Stomach (tissue), 9 donors: ENCODE measurements around the gene ELL2. TPM values are rescaled to one million over a fixed set of nuclear protein-coding genes. Genes with fewer than 3 reads are reported as not detected.
A peak's percentile ranks its signal among the peaks of the same experiment; 100 is the strongest.

ENCODE experiments used
- DNase-seq, 2 donors: peaks; one replicate each; pipeline versions ENCODE4 v3.0.0 to v3.0.0-alpha.2; 2013 to 2019
- H3K27ac ChIP-seq, 5 donors: fragments of 200-600 bp in 4 of 5; sonication (generic) in 4 of 5; one replicate each; pipeline ENCODE4 v1.5.1; 2013 to 2019; ENCODE audit warnings: mild to moderate bottlenecking in 1 of 5, moderate library complexity in 1 of 5
- H3K27me3 ChIP-seq, 3 donors: fragments of 200-600 bp; sonication (generic); one replicate each; pipeline ENCODE4 v1.5.1; 2017 to 2019; ENCODE audit warnings: mixed run types in 1 of 3
- H3K36me3 ChIP-seq, 4 donors: fragments of 200-600 bp; sonication (generic); 1 replicate in 3 of 4; 2 replicates in 1 of 4; pipeline ENCODE4 v1.5.1; 2016 to 2019
- H3K4me1 ChIP-seq, 4 donors: fragments of 200-600 bp; sonication (generic); one replicate each; pipeline ENCODE4 v1.5.1; 2016 to 2019
- H3K4me3 ChIP-seq, 4 donors: fragments of 200-600 bp; sonication (generic) in 3 of 4; one replicate each; pipeline ENCODE4 v1.5.1; 2016 to 2019; ENCODE audit warnings: mild to moderate bottlenecking in 1 of 4
- H3K9me3 ChIP-seq, 4 donors: fragments of 200-600 bp; sonication (generic); one replicate each; pipeline ENCODE4 v1.5.1; 2016 to 2019
- EP300 ChIP-seq: sonication (generic); formaldehyde crosslinking; IDR thresholded peaks from one replicate; pipeline ENCODE4 v1.6.1; 2017; ENCODE audit warnings: antibody characterized with exemption
- POLR2A ChIP-seq, 4 donors: fragments of 450-650 bp; IDR thresholded peaks; one replicate each; pipeline ENCODE4 v1.6.1; 2016; ENCODE audit warnings: antibody characterized with exemption in 4 of 4, control low read depth in 2 of 4, mild to moderate bottlenecking in 1 of 4, moderate library complexity in 1 of 4
- POLR2AphosphoS5 ChIP-seq, 3 donors: sonication (generic); formaldehyde crosslinking; IDR thresholded peaks; one replicate each; pipeline ENCODE4 v1.6.1; 2016; ENCODE audit warnings: antibody characterized with exemption in 3 of 3
- WGBS, 5 donors: extraction: QIAGEN DNeasy Blood & Tissue Kit in 3 of 5; methylation state at CpG; one replicate each; pipeline versions ENCODE4 v1.1.5 to v1.1.7; 2013 to 2018; 5-methylcytosine and 5-hydroxymethylcytosine counted together
- intact Hi-C: fragments of 100-400 bp; cut with DNase I; formaldehyde crosslinking; loops from one replicate; pipeline ENCODE4 v1.15.1; 2023; ENCODE audit warnings: low total_unique reads
- polyA plus RNA-seq, 3 donors: library from polyadenylated mRNA; stranded (reverse); fragments of 200-250 nt; gene quantifications; one replicate each; pipeline ENCODE4 v1.2.3, GENCODE V29; 2013
- total RNA-seq, 5 donors: library from RNA; depleted of rRNA; stranded (reverse); fragments of >200 nt; gene quantifications; one replicate each; pipeline versions ENCODE4 v1.1.0 to v1.2.3, GENCODE V29; 2014 to 2016
- TF ChIP-seq, protein P1 (sequence below), 7 experiments: fragments of 450-650 bp in 4 of 7; fragments of 200-600 bp in 3 of 7; sonication (generic) in 3 of 7; IDR thresholded peaks; one replicate each; pipeline ENCODE4 v1.5.1; 2016 to 2019; ENCODE audit warnings: antibody characterized with exemption in 7 of 7, control low read depth in 2 of 7, mild to moderate bottlenecking in 1 of 7
- donor health status: healthy with polysubstance abuse.
- donor health status: Bipolar disorder and iron deficiency.
- donor health status: healthy.

ELL2 gene
- total and polyA plus RNA-seq, 8 donors: 24.7 to 279 (median 98.0) TPM

DNA sequence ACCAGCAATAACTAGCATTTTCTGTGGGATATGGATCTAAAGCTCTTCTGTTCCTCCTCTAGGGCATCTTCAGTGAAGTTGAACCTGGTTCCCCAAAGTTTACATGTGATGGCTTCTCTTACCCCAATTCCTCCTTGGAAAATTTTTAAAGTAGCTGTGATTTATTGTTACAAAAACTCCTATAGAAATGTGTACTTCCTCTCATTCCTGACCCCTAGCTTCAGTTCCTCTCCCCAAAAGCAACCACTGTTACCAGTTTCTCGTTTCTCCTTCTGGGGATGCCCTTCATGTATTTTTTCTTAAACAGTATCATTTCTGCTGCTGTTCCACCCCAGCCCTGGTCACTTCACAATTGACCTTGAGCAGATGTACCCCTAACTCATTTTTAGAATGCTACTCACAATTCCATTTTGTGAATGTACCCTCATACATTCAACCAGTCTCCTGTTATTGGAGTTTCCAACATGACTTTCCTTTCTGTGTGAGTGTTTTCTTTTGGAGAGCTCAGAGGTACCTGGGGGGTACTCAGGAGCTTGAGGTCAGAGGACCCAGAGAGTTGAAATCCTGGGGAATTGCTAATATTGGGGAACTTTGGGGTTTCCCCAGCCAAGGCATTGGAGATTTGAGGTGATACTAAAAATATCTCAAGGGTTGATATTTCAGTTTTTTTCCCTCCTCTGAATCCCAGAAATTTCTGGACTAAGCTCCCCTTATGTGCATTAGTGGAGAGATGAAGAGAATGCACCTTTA, 120.5 kb downstream of the ELL2 start:
- H3K27me3 ChIP-seq: no peaks in the 10 kb centered on the region
- H3K36me3 ChIP-seq: no peaks in the 10 kb centered on the region
- intact Hi-C loops: loop anchor here (10.0 kb wide), 2 partner anchors 56 to 196 kb away; partner anchors contain the start of gene RFESD
- no peak for DNase-seq
- H3K4me3 ChIP-seq: no peak overlapping the region
- H3K4me1 ChIP-seq: peaks cover 16 to 73% (median 34%) of the 10 kb centered on the region in 4 donors
- TF ChIP-seq POLR2AphosphoS5 (IDR thresholded peaks at IDR 0.05) (no peak), POLR2A (IDR thresholded peaks at IDR 0.05) (no peak), EP300 (no peak)
- TF ChIP-seq, protein P1, sequence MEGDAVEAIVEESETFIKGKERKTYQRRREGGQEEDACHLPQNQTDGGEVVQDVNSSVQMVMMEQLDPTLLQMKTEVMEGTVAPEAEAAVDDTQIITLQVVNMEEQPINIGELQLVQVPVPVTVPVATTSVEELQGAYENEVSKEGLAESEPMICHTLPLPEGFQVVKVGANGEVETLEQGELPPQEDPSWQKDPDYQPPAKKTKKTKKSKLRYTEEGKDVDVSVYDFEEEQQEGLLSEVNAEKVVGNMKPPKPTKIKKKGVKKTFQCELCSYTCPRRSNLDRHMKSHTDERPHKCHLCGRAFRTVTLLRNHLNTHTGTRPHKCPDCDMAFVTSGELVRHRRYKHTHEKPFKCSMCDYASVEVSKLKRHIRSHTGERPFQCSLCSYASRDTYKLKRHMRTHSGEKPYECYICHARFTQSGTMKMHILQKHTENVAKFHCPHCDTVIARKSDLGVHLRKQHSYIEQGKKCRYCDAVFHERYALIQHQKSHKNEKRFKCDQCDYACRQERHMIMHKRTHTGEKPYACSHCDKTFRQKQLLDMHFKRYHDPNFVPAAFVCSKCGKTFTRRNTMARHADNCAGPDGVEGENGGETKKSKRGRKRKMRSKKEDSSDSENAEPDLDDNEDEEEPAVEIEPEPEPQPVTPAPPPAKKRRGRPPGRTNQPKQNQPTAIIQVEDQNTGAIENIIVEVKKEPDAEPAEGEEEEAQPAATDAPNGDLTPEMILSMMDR (IDR thresholded peaks at IDR 0.05): no peak
- WGBS, 5 donors: 74 to 94% (median 88%) methylated on average over 1 of the region's 1 CpG
- H3K27ac ChIP-seq: peak overlapping the region in 4 of 5 donors; percentile 74 to 92 (median 84)
- no peaks in the 10 kb centered on the region for H3K9me3 ChIP-seq

- Histone ChIP-seq H3K9me3 (no peaks in the 10 kb centered on the region), H3K27me3 (no peaks in the 10 kb centered on the region), H3K4me1 (peaks cover 22 to 76% (median 36%) of the 10 kb centered on the region in 4 donors), H3K27ac (peak overlapping the region; percentile 31 to 92 (median 39)), H3K36me3 (no peaks in the 10 kb centered on the region), H3K4me3 (no peak overlapping the region)
- 26 to 48% (median 46%) methylated on average over 2 of the region's 2 CpGs for WGBS, 5 donors
- no peak for TF ChIP-seq EP300
- TF ChIP-seq POLR2A (IDR thresholded peaks at IDR 0.05): no peak
- intact Hi-C loops: loop anchor here (10.0 kb wide), 2 partner anchors 55 to 195 kb away; partner anchors contain the start of gene RFESD
- DNase-seq: no peak
Measured at GRCh38 chr5:95839658-95840057, 122.0 kb downstream of the ELL2 start.

DNA sequence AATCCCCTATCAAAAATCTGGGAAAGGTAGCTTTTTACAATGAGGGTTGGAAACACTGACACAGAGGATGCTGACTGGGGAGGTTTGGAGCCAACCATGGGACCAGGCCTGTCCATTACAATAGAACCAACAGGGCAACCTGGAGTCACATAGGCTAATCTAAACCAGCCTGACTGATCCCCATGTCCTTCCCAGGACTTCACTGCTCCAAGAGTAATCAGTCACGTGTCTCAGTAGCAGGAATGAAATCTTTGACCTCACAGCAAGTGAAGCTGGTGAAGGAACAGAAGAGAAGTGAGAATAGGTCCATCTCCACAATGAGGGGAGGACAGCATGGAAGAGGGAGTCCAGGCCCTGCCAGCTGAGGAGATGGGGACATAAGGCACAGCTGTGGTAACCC, 123.1 kb downstream of the ELL2 start:
- WGBS, 5 donors: 56 to 79% (median 59%) methylated on average over 1 of the region's 1 CpG
- DNase-seq: no peak
- intact Hi-C loops: no loop called here
- H3K36me3 ChIP-seq: no peaks in the 10 kb centered on the region
- no peaks in the 10 kb centered on the region for H3K27me3 ChIP-seq
- H3K4me3 ChIP-seq: no peak overlapping the region
- no peaks in the 10 kb centered on the region for H3K9me3 ChIP-seq
- H3K4me1 ChIP-seq: peaks cover 23 to 74% (median 36%) of the 10 kb centered on the region in 4 donors
- TF ChIP-seq EP300 (no peak), POLR2AphosphoS5 (IDR thresholded peaks at IDR 0.05) (no peak), POLR2A (IDR thresholded peaks at IDR 0.05) (no peak)
- TF ChIP-seq, protein P1 (IDR thresholded peaks at IDR 0.05): no peak
- peak overlapping the region in 3 of 5 donors; percentile 33 to 92 (median 84) for H3K27ac ChIP-seq

DNA sequence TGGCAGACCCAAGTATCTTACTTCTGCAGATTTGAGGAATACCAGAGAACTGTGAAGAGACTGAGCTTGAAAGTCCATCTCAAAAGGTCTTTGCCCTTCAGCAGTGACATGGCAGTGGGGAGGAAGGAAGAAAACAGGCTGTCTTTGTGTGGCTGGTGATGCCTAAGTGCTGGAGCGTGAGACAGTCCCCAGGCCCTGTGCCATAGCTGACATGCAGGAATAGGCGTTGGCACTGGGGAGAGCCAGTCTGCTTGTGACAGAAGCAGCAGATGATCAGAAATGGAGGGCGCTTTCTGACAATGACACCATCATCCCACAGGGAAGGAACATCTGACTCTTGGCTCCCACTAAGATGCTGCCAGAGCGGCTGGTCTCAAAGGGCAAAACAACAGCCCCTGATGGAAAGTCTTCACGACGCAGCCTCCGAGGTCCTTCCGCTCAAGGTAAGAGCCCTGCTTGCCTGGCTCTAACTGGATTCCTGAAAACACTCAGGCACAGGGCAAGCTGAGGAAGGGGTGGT, 123.6 kb downstream of the ELL2 start:
- no peak for TF ChIP-seq EP300
- TF ChIP-seq, protein P1 (IDR thresholded peaks at IDR 0.05): no peak
- no peak for TF ChIP-seq POLR2AphosphoS5 (IDR thresholded peaks at IDR 0.05)
- TF ChIP-seq POLR2A (IDR thresholded peaks at IDR 0.05): no peak
- Histone ChIP-seq H3K27ac (peak overlapping the region in 2 of 5 donors; percentile 31 to 92), H3K36me3 (no peaks in the 10 kb centered on the region), H3K4me3 (no peak overlapping the region), H3K4me1 (peaks cover 24 to 74% (median 36%) of the 10 kb centered on the region in 4 donors), H3K9me3 (no peaks in the 10 kb centered on the region), H3K27me3 (no peaks in the 10 kb centered on the region)
- 91 to 99% (median 94%) methylated on average over 8 of the region's 8 CpGs for WGBS, 5 donors
- DNase-seq: no peak
- intact Hi-C loops: no loop called here
